RWPE1 (cell line): Measurements from ENCODE around the gene PSMD13.
A peak's percentile ranks its signal among the peaks of the same experiment; 100 is the strongest.
"Not testable (repeated sequence)": the region's sequence is repeated elsewhere in the genome, so short reads cannot be mapped to it uniquely, and the experiment has no call there.

ENCODE experiments used
- CTCF ChIA-PET: fragments of 350-600 bp; sonication (Branson Sonifier 250); formaldehyde crosslinking; extraction: SDS; loops from one replicate; lab custom pipeline; 2021; lab: Yijun Ruan, JAX
- POLR2A ChIA-PET: fragments of 400-600 bp; formaldehyde crosslinking; extraction: SDS; loops from one replicate; lab custom pipeline; 2020; ENCODE audit warnings: antibody characterized with exemption; ENCODE audit not compliant: low non-redundant PET; lab: Yijun Ruan, JAX
- DNase-seq: peaks from one replicate; pipeline ENCODE4 v3.0.0; 2012; ENCODE audit warnings: low spot score
- H3K27ac ChIP-seq: fragments of 450-650 bp; 2 replicates; pipeline ENCODE4 v1.5.1; 2017
- TF ChIP-seq, protein P1 (sequence below): fragments of 450-650 bp; conservative IDR thresholded peaks from 2 replicates; pipeline ENCODE4 v1.5.1; 2017; ENCODE audit warnings: low read depth, mild to moderate bottlenecking

The PSMD13 gene

GRCh38 chr11:283405-284104 lies 46.8 kb downstream of the PSMD13 start:
- no peak overlapping the region for H3K27ac ChIP-seq
- ChIA-PET POLR2A (no interaction called here), CTCF (interaction anchor here (0.7 kb wide), 1 partner anchor 22 kb away, joined by 3 read pairs; no protein-coding TSS in a partner anchor)
- TF ChIP-seq, protein P1, sequence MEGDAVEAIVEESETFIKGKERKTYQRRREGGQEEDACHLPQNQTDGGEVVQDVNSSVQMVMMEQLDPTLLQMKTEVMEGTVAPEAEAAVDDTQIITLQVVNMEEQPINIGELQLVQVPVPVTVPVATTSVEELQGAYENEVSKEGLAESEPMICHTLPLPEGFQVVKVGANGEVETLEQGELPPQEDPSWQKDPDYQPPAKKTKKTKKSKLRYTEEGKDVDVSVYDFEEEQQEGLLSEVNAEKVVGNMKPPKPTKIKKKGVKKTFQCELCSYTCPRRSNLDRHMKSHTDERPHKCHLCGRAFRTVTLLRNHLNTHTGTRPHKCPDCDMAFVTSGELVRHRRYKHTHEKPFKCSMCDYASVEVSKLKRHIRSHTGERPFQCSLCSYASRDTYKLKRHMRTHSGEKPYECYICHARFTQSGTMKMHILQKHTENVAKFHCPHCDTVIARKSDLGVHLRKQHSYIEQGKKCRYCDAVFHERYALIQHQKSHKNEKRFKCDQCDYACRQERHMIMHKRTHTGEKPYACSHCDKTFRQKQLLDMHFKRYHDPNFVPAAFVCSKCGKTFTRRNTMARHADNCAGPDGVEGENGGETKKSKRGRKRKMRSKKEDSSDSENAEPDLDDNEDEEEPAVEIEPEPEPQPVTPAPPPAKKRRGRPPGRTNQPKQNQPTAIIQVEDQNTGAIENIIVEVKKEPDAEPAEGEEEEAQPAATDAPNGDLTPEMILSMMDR: no peak
- no peak for DNase-seq

GRCh38 chr11:284105-285020 lies 47.6 kb downstream of the PSMD13 start:
- ChIA-PET CTCF (interaction anchor here (0.7 kb wide), 1 partner anchor 34 kb away, joined by 3 read pairs; no protein-coding TSS in a partner anchor), POLR2A (no interaction called here)
- DNase-seq: no peak
- H3K27ac ChIP-seq: no peak overlapping the region
- TF ChIP-seq, protein P1: no peak

DNA sequence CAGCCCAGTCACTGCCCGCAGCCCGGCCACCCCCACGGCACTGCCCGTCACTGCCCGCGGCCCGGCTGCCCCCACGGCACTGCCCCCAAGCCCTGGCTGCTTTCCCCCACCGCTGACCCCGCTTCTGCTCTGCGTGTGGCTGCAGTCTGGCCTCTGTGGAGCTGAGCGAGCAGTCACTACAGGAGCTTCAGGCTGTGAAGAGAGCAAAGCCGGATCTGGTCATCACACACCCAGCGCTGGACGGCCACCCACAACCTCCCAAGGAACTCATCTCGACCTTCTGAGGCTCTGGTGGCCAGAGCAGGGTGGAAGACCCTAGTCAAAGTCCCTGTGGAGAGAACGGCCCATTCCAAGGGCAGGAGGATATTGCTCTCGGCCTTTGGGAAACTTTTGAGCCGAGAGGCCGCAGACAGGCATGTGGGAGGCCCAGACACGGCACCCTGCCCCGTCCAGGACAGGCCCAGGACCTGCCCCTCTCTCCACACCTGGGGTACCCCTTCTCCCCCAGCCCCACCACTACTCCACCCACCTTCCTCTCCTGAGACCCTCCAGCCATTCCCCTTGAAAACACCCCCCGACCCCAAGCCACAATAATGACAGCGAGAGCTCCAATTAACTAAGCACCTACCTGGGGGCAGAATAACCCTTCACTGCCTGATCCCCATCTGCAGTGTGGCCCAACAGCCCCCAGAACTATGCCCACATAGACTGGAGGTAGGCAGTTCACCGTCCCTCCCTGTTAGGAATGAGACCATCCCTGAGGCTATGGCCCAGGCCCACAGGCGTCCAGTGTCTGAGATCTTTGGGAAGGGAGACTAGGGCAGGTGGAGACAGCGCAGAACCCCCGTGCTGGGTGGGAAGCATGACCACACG lies 48.5 kb downstream of the PSMD13 start:
- TF ChIP-seq, protein P1: no peak
- H3K27ac ChIP-seq: no peak overlapping the region
- POLR2A ChIA-PET: no interaction called here
- no peak for DNase-seq
- CTCF ChIA-PET: interaction anchor here (0.7 to 1.0 kb wide), 2 partner anchors 18 to 35 kb away, joined by 3 read pairs; no protein-coding TSS in a partner anchor

GRCh38 chr11:285894-286220 lies 49.1 kb downstream of the PSMD13 start:
- H3K27ac ChIP-seq: no peak overlapping the region
- ChIA-PET CTCF (interaction anchor here (1.0 kb wide), 1 partner anchor 18 kb away, joined by 3 read pairs; no protein-coding TSS in a partner anchor), POLR2A (no interaction called here)
- DNase-seq: no peak
- TF ChIP-seq, protein P1: no peak

DNA sequence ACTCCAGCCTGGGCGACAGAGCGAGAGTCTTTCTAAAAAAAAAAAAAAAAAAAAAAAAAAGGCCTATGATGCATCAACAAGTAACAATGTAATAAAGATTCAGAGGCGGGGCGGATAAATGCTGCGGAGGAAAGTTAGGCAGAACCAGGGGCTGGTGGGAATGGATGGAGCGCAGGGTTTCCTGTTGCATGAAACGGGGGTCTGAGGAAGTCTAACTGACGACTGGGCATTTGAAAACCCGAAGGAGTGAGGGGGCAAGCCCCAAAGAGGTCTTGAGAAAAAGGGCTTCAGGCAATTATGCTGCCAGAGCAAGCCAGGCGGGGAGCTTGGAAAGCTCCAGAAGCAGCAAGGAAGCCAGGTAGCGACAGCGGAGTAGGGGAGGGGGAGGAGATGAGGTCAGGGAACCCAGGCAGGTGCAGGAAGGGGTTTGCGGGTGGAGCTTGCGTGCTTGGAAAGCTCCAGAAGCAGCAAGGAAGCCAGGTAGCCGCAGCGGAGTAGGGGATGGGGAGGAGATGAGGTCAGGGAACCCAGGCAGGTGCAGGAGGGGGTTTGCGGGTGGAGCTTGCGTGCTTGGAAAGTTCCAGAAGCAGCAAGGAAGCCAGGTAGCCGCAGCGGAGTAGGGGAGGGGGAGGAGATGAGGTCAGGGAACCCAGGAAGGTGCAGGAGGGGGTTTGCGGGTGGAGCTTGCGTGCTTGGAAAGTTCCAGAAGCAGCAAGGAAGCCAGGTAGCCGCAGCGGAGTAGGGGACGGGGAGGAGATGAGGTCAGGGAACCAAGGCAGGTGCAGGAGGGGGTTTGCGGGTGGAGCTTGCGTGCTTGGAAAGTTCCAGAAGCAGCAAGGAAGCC lies 50.4 kb downstream of the PSMD13 start:
- DNase-seq, POLR2A ChIA-PET, H3K27ac ChIP-seq: not testable (repeated sequence)
- CTCF ChIA-PET: interaction anchor here (0.6 kb wide), 1 partner anchor 9 kb away, joined by 3 read pairs; the partner anchor contains the start of gene NLRP6

GRCh38 chr11:287821-288477 lies 51.2 kb downstream of the PSMD13 start:
- TF ChIP-seq, protein P1: no peak
- no peak for DNase-seq
- ChIA-PET CTCF (interaction anchor here (1.5 kb wide), 1 partner anchor 37 kb away, joined by 3 read pairs; no protein-coding TSS in a partner anchor), POLR2A (interaction anchor here (0.5 kb wide), 1 partner anchor 36 kb away, joined by 3 read pairs; no protein-coding TSS in a partner anchor)
- H3K27ac ChIP-seq: peak overlapping the region; percentile 59
